A549 (cell line): ENCODE measurements around the gene AHNAK2. TPM values are rescaled to one million over a fixed set of nuclear protein-coding genes. Genes with fewer than 3 reads are reported as not detected.

Experiments
- ATAC-seq, 2 experiments: fragments of 200-7000 bp in 1 of 2; fragments of >200 bp in 1 of 2; cut with Nextera tagmentation in 1 of 2; cut with Tn5 transposase in 1 of 2; 3 replicates each; pipeline versions ENCODE4 v1.8.0 to v1.9.1; 2018 to 2020; ENCODE audit warnings: mild to moderate bottlenecking in 1 of 2, moderate library complexity in 1 of 2
- CTCF ChIA-PET: fragments of 300-600 bp; sonication (Branson Sonifier 250); formaldehyde crosslinking; extraction: SDS; loops from one replicate; lab custom pipeline; 2021; ENCODE audit warnings: antibody characterized with exemption, inconsistent platforms; lab: Yijun Ruan, JAX
- POLR2A ChIA-PET: fragments of 350-600 bp; formaldehyde crosslinking; extraction: SDS; loops from one replicate; lab custom pipeline; 2021; ENCODE audit warnings: antibody characterized with exemption, inconsistent platforms; lab: Yijun Ruan, JAX
- DNase-seq, 2 experiments: peaks; one replicate each; pipeline versions ENCODE4 v3.0.0 to v3.0.0-alpha.2; 2011 to 2016; ENCODE audit warnings: low read depth in 1 of 2, low spot score in 1 of 2
- FAIRE-seq: peaks from 2 replicates; lab custom pipeline; 2011; peaks lifted over from hg19 to GRCh38; lab: Jason Lieb, UNC
- H3K27ac ChIP-seq, 2 experiments: fragments of >200 bp; sonication (Bioruptor Twin); formaldehyde crosslinking; 3 replicates each; pipeline ENCODE4 v1.5.1; 2016 to 2017
- H3K4me1 ChIP-seq: fragments of >200 bp; sonication (Bioruptor Twin); formaldehyde crosslinking; 3 replicates; pipeline ENCODE4 v1.6.1; 2016
- H3K4me2 ChIP-seq: fragments of >200 bp; sonication (Bioruptor Twin); formaldehyde crosslinking; 3 replicates; pipeline ENCODE4 v1.6.1; 2016
- H3K4me3 ChIP-seq: fragments of >200 bp; sonication (Bioruptor Twin); formaldehyde crosslinking; 3 replicates; pipeline ENCODE4 v1.5.1; 2016
- H3K9me3 ChIP-seq: fragments of >200 bp; sonication (Bioruptor Twin); formaldehyde crosslinking; 3 replicates; pipeline ENCODE4 v1.6.1; 2016
- CHD2 ChIP-seq: fragments of 150-350 bp; IDR thresholded peaks from 2 replicates; pipeline ENCODE4 v1.6.1; 2014; ENCODE audit warnings: low read length; ENCODE audit not compliant: partially characterized antibody
- CHD4 ChIP-seq: fragments of 200-600 bp; sonication (generic); IDR thresholded peaks from 2 replicates; pipeline ENCODE4 v1.6.1; 2016; ENCODE audit warnings: antibody characterized with exemption, mild to moderate bottlenecking, borderline replicate concordance
- E2F6 ChIP-seq: IDR thresholded peaks from 2 replicates; pipeline ENCODE4 v1.6.1; 2012; ENCODE audit warnings: low read depth, borderline replicate concordance
- FOSB ChIP-seq: fragments of 250-450 bp; sonication (Bioruptor Pico); IDR thresholded peaks from 2 replicates; pipeline ENCODE4 v1.5.0; 2020; ENCODE audit warnings: mild to moderate bottlenecking, moderate library complexity
- FOSL2 ChIP-seq, 2 experiments: fragments of 450-650 bp in 1 of 2; fragments of >200 bp in 1 of 2; sonication (Bioruptor Twin) in 1 of 2; formaldehyde crosslinking; IDR thresholded peaks; 2 replicates each; pipeline versions ENCODE4 v1.5.0 to v1.6.1; 2016 to 2020; ENCODE audit warnings: mild to moderate bottlenecking in 1 of 2, moderate library complexity in 1 of 2
- GATA3 ChIP-seq: IDR thresholded peaks from 2 replicates; pipeline ENCODE4 v1.6.1; 2012; ENCODE audit warnings: borderline replicate concordance
- HMGXB4 ChIP-seq: fragments of 250-450 bp; sonication (Bioruptor Pico); IDR thresholded peaks from 2 replicates; pipeline ENCODE4 v1.5.0; 2021; ENCODE audit warnings: mild to moderate bottlenecking, moderate library complexity, borderline replicate concordance
- JUNB ChIP-seq: fragments of >200 bp; sonication (Bioruptor Twin); formaldehyde crosslinking; IDR thresholded peaks from 2 replicates; pipeline ENCODE4 v1.6.1; 2016
- MAX ChIP-seq: IDR thresholded peaks from 2 replicates; pipeline ENCODE4 v1.6.1; 2012
- NPAS2 ChIP-seq: fragments of 250-450 bp; sonication (Bioruptor Pico); IDR thresholded peaks from 2 replicates; pipeline ENCODE4 v1.8.0; 2022; ENCODE audit warnings: mild to moderate bottlenecking, moderate library complexity, borderline replicate concordance
- NR3C1 ChIP-seq: fragments of >200 bp; sonication (Bioruptor Twin); formaldehyde crosslinking; IDR thresholded peaks from 3 replicates; pipeline ENCODE4 v1.6.1; 2017
- PBX3 ChIP-seq: IDR thresholded peaks from 2 replicates; pipeline ENCODE4 v1.6.1; 2012
- POLR2A ChIP-seq: IDR thresholded peaks from 2 replicates; pipeline ENCODE4 v1.6.1; 2012; ENCODE audit warnings: mild to moderate bottlenecking, low read length
- RAD21 ChIP-seq, 2 experiments: fragments of >200 bp in 1 of 2; sonication (Bioruptor Twin) in 1 of 2; formaldehyde crosslinking in 1 of 2; IDR thresholded peaks in 1 of 2; conservative IDR thresholded peaks in 1 of 2; 2 replicates in 1 of 2; 3 replicates in 1 of 2; pipeline ENCODE4 v1.6.1; 2012 to 2018; ENCODE audit warnings: inconsistent platforms in 1 of 2
- RARB ChIP-seq: fragments of 250-450 bp; sonication (Bioruptor Pico); IDR thresholded peaks from 2 replicates; pipeline ENCODE4 v1.8.0; 2021; ENCODE audit warnings: mild to moderate bottlenecking, moderate library complexity
- RCOR1 ChIP-seq: fragments of 150-350 bp; IDR thresholded peaks from 2 replicates; pipeline ENCODE4 v1.6.1; 2014; ENCODE audit warnings: antibody characterized with exemption, low read length, low read depth
- REST ChIP-seq: fragments of 200-600 bp; sonication (generic); IDR thresholded peaks from 2 replicates; pipeline ENCODE4 v1.6.1; 2016; ENCODE audit warnings: antibody characterized with exemption, mild to moderate bottlenecking, moderate library complexity
- RFX5 ChIP-seq: fragments of 450-650 bp; IDR thresholded peaks from 2 replicates; pipeline ENCODE4 v1.7.1; 2014; ENCODE audit warnings: antibody characterized with exemption, mild to moderate bottlenecking, moderate library complexity
- SMC3 ChIP-seq: fragments of >200 bp; sonication (Bioruptor Twin); formaldehyde crosslinking; IDR thresholded peaks from 3 replicates; pipeline ENCODE4 v1.6.1; 2018; ENCODE audit warnings: inconsistent platforms
- SREBF2 ChIP-seq: fragments of 450-650 bp; IDR thresholded peaks from 2 replicates; pipeline ENCODE4 v1.6.1; 2014; ENCODE audit warnings: mild to moderate bottlenecking, moderate library complexity
- USF2 ChIP-seq: fragments of 450-650 bp; IDR thresholded peaks from 2 replicates; pipeline ENCODE4 v1.6.1; 2014; ENCODE audit warnings: antibody characterized with exemption
- ZC3H11A ChIP-seq: fragments of 450-650 bp; IDR thresholded peaks from 2 replicates; pipeline ENCODE4 v1.6.1; 2014; ENCODE audit warnings: antibody characterized with exemption, mild to moderate bottlenecking
- ZNF302 ChIP-seq: fragments of 250-450 bp; sonication (Bioruptor Pico); IDR thresholded peaks from 2 replicates; pipeline ENCODE4 v1.9.0; 2021; ENCODE audit warnings: inconsistent platforms, mild to moderate bottlenecking, moderate library complexity
- WGBS: methylation state at CpG from one replicate; pipeline ENCODE4 v1.1.6; 2017; ENCODE audit errors: missing lambda C conversion rate; 5-methylcytosine and 5-hydroxymethylcytosine counted together
- polyA plus RNA-seq, 4 experiments: library from polyadenylated mRNA; depleted of rRNA in 3 of 4; stranded (reverse); fragments of >200 nt; fragmentation: RNase III in 1 of 4; extraction: RNeasy Plus Mini Kit Qiagen cat#74134 plus additional on column Dnase treatment in 1 of 4; gene quantifications; 2 replicates in 3 of 4; 3 replicates in 1 of 4; pipeline ENCODE4 v1.2.3, GENCODE V29; 2011 to 2017

The AHNAK2 gene
- polyA plus RNA-seq, 2 of the 4 experiments (the other 2 are of a cell fraction) = 43.3 to 43.7 TPM

- ATAC-seq = peak; percentile 4 to 13; a peak in 3 of 6 replicates
- H3K4me1 ChIP-seq = peaks cover 51% of the 10 kb centered on the region
- no peak for TF ChIP-seq POLR2A
- 0 out of 2 replicates have a peak, but pooled peaks have one; percentile 17 for TF ChIP-seq JUNB
- TF ChIP-seq MAX = peak; percentile 62
- peak; percentile 43; the same call in 1 of the 2 replicates for TF ChIP-seq FOSL2 (IDR thresholded peaks at IDR 0.05)
- peak; percentile 90 for TF ChIP-seq FOSL2 (CRISPR knock-in tag; IDR thresholded peaks at IDR 0.05)
- TF ChIP-seq, all 56 proteins: peak for 3
- H3K9me3 ChIP-seq = no peaks in the 10 kb centered on the region
- WGBS = 20% methylated on average over 18 of the region's 19 CpGs
- no peak overlapping the region for H3K4me3 ChIP-seq
- peak overlapping the region; percentile 71 to 97 for H3K27ac ChIP-seq
- H3K4me2 ChIP-seq = peak overlapping the region; percentile 68
- ChIA-PET POLR2A (interaction anchor here (0.9 to 2.2 kb wide), 3 partner anchors 10 to 41 kb away, joined by 3 to 8 read pairs (median 4); partner anchors contain the start of gene CDCA4), CTCF (interaction anchor here (1.7 to 2.5 kb wide), 3 partner anchors 13 to 66 kb away, joined by 3 to 16 read pairs (median 6); no protein-coding TSS in a partner anchor)
- no peak for FAIRE-seq
- peak in 1 of 2 experiments; percentile 67 for DNase-seq
Measured at GRCh38 chr14:104979758-104980610, 1.8 kb upstream of the AHNAK2 start.

- CTCF ChIA-PET = interaction anchor here (1.0 to 2.5 kb wide), 3 partner anchors 33 to 111 kb away, joined by 3 to 16 read pairs (median 6); no protein-coding TSS in a partner anchor
- POLR2A ChIA-PET = interaction anchor here (0.9 to 1.0 kb wide), 2 partner anchors 42 kb away, joined by 3 to 6 read pairs; partner anchors contain the start of gene CDCA4
- peak overlapping the region; percentile 97 for H3K4me2 ChIP-seq
- peak overlapping the region; percentile 30; the same call in 2 of the 3 replicates for H3K4me3 ChIP-seq
- DNase-seq (no peak), FAIRE-seq (no peak), ATAC-seq (no peak)
- H3K4me1 ChIP-seq = peaks cover 61% of the 10 kb centered on the region
- no peaks in the 10 kb centered on the region for H3K9me3 ChIP-seq
- WGBS = 73% methylated on average over 16 of the region's 32 CpGs
- H3K27ac ChIP-seq = peak overlapping the region; percentile 71 to 97; a peak in 5 of 6 replicates
- TF ChIP-seq GATA3 = no peak
- no peak for TF ChIP-seq CHD4
- no peak for TF ChIP-seq NPAS2 (CRISPR knock-in tag)
- TF ChIP-seq CHD2 = no peak
- TF ChIP-seq RAD21 (conservative IDR thresholded peaks at IDR 0.05 in 1 of 2, IDR thresholded peaks at IDR 0.05 in 1 of 2) = no peak
- no peak for TF ChIP-seq RFX5
- no peak for TF ChIP-seq ZNF302
- TF ChIP-seq USF2 = no peak
- TF ChIP-seq RCOR1 = no peak
- TF ChIP-seq HMGXB4 = no peak
- TF ChIP-seq JUNB = no peak
- no peak for TF ChIP-seq ZC3H11A
- TF ChIP-seq REST = no peak
- TF ChIP-seq E2F6 = no peak
- no peak for TF ChIP-seq SREBF2
- no peak for TF ChIP-seq RARB (CRISPR knock-in tag)
- TF ChIP-seq FOSB (CRISPR knock-in tag) = no peak
- no peak for TF ChIP-seq PBX3
- TF ChIP-seq SMC3 = no peak
- no peak for TF ChIP-seq NR3C1
Measured at GRCh38 chr14:104978746-104979691, 845 bp upstream of the AHNAK2 start.
